Natural killer cell (primary cell): ENCODE results near the gene CFAP251. TPM values are rescaled to one million over a fixed set of nuclear protein-coding genes. Genes with fewer than 3 reads are reported as not detected.

ENCODE experiments used
- ATAC-seq, 3 donors: fragments of 150-1000 bp in 2 of 3; fragments of 200-7000 bp in 1 of 3; cut with Tn5 transposase; 1 replicate in 1 of 3; 2 replicates in 2 of 3; pipeline ENCODE4 v1.10.0; 2021; ENCODE audit warnings: mild to moderate bottlenecking in 2 of 3, moderate library complexity in 2 of 3
- DNase-seq, 2 donors: peaks; one replicate each; pipeline versions ENCODE4 v3.0.0 to v3.0.0-alpha.2; 2013 to 2021; ENCODE audit warnings: mixed read lengths in 1 of 2
- H3K27ac ChIP-seq: one replicate; pipeline ENCODE4 v1.5.1; 2013; ENCODE audit warnings: mild to moderate bottlenecking, low read length
- H3K27me3 ChIP-seq: one replicate; pipeline ENCODE4 v1.6.1; 2013; ENCODE audit warnings: low read length; ENCODE audit not compliant: control insufficient read depth, insufficient read depth
- H3K36me3 ChIP-seq: one replicate; pipeline ENCODE4 v1.6.1; 2013; ENCODE audit warnings: low read length; ENCODE audit not compliant: control insufficient read depth, insufficient read depth
- H3K4me1 ChIP-seq: one replicate; pipeline ENCODE4 v1.6.1; 2013; ENCODE audit warnings: low read length; ENCODE audit not compliant: control insufficient read depth, insufficient read depth
- H3K4me3 ChIP-seq: one replicate; pipeline ENCODE4 v1.5.1; 2013; ENCODE audit warnings: low read length
- H3K9me3 ChIP-seq: one replicate; pipeline ENCODE4 v1.6.1; 2013; ENCODE audit warnings: low read length; ENCODE audit not compliant: control insufficient read depth, insufficient read depth
- H3K27ac Mint-ChIP-seq, 2 donors: one replicate each; pipeline ENCODE4 v1.8.0; 2022; ENCODE audit warnings: mild to moderate bottlenecking in 2 of 2, mixed read lengths in 2 of 2, moderate library complexity in 1 of 2
- H3K27me3 Mint-ChIP-seq, 2 donors: one replicate each; pipeline ENCODE4 v1.8.0; 2022; ENCODE audit warnings: low read depth in 2 of 2, mixed read lengths in 2 of 2
- H3K36me3 Mint-ChIP-seq: one replicate; pipeline ENCODE4 v1.8.0; 2022; ENCODE audit warnings: mixed read lengths
- H3K4me1 Mint-ChIP-seq, 2 donors: one replicate each; pipeline ENCODE4 v1.8.0; 2022; ENCODE audit warnings: mixed read lengths in 2 of 2
- H3K4me3 Mint-ChIP-seq: one replicate; pipeline ENCODE4 v1.8.0; 2022; ENCODE audit warnings: mild to moderate bottlenecking, moderate library complexity, mixed read lengths
- H3K9me3 Mint-ChIP-seq, 2 donors: one replicate each; pipeline ENCODE4 v1.8.0; 2022; ENCODE audit warnings: mixed read lengths in 2 of 2
- CTCF ChIP-seq: fragments of 200-600 bp; IDR thresholded peaks from one replicate; pipeline ENCODE4 v1.8.0; 2022; ENCODE audit warnings: antibody characterized with exemption
- WGBS: methylation state at CpG from one replicate; pipeline ENCODE4 v1.1.7; 2013; ENCODE audit warnings: missing lambda C conversion rate; ENCODE audit not compliant: insufficient coverage; 5-methylcytosine and 5-hydroxymethylcytosine counted together
- intact Hi-C: fragments of 100-400 bp; cut with micrococcal nuclease; formaldehyde crosslinking; loops from one replicate; pipeline ENCODE4 v1.14.2; 2022
- total RNA-seq, 4 donors: library from RNA; stranded (reverse); fragments of 120-200 nt in 1 of 4; gene quantifications; one replicate each; pipeline versions ENCODE4 v1.2.3 to v1.2.4, GENCODE V29; 2013 to 2022

Gene CFAP251
- total RNA-seq, 3 donors from 2014 or later (not counting 1 experiment from before 2014, with no cell fraction given): 0.59 to 0.80 (median 0.59) TPM

- TF ChIP-seq CTCF: no peak
- intact Hi-C loops: no loop called here
- 89% methylated on average over 5 of the region's 5 CpGs for WGBS
- H3K4me3 Mint-ChIP-seq: no peak overlapping the region
- Histone ChIP-seq H3K4me3 (no peak overlapping the region), H3K9me3 (no peaks in the 10 kb centered on the region), H3K27ac (no peak overlapping the region), H3K27me3 (no peaks in the 10 kb centered on the region), H3K4me1 (peaks cover 13% of the 10 kb centered on the region), H3K36me3 (peaks cover 16% of the 10 kb centered on the region)
- peaks cover 9 to 12% of the 10 kb centered on the region in 2 donors for H3K4me1 Mint-ChIP-seq
- no peak for ATAC-seq
- H3K27ac Mint-ChIP-seq: peak overlapping the region in 1 of 2 donors; percentile 91
- DNase-seq: no peak
- H3K9me3 Mint-ChIP-seq: no peaks in the 10 kb centered on the region
- no peaks in the 10 kb centered on the region for H3K27me3 Mint-ChIP-seq
- H3K36me3 Mint-ChIP-seq: peaks cover 5% of the 10 kb centered on the region
Observed at GRCh38 chr12:121915841-121916321, 2.5 kb upstream of the CFAP251 start.

- H3K27me3 ChIP-seq: no peaks in the 10 kb centered on the region
- intact Hi-C loops: no loop called here
- no peaks in the 10 kb centered on the region for H3K9me3 ChIP-seq
- ATAC-seq (no peak), DNase-seq (peak in 1 of 2 donors; percentile 23)
- Mint-ChIP-seq H3K9me3 (no peaks in the 10 kb centered on the region), H3K27me3 (no peaks in the 10 kb centered on the region), H3K4me1 (peaks cover 9 to 12% of the 10 kb centered on the region in 2 donors), H3K4me3 (no peak overlapping the region), H3K27ac (peak overlapping the region; percentile 88 to 91), H3K36me3 (no peaks in the 10 kb centered on the region)
- 74% methylated on average over 7 of the region's 7 CpGs for WGBS
- no peak for TF ChIP-seq CTCF
- H3K36me3 ChIP-seq: peaks cover 14% of the 10 kb centered on the region
- H3K27ac ChIP-seq: no peak overlapping the region
- no peak overlapping the region for H3K4me3 ChIP-seq
- peaks cover 13% of the 10 kb centered on the region for H3K4me1 ChIP-seq
Observed at GRCh38 chr12:121916719-121917118, 1.7 kb upstream of the CFAP251 start.

GRCh38 chr12:121918679-121919038, 267 bp downstream of the CFAP251 start:
- no peak for TF ChIP-seq CTCF

GRCh38 chr12:121921066-121921465, 2.7 kb downstream of the CFAP251 start:
- peaks cover 9 to 12% of the 10 kb centered on the region in 2 donors for H3K4me1 Mint-ChIP-seq
- H3K36me3 ChIP-seq: no peaks in the 10 kb centered on the region
- H3K9me3 ChIP-seq: no peaks in the 10 kb centered on the region
- no peak overlapping the region for H3K4me3 ChIP-seq
- ATAC-seq (no peak), DNase-seq (no peak)
- no peaks in the 10 kb centered on the region for H3K36me3 Mint-ChIP-seq
- no peak for TF ChIP-seq CTCF
- H3K27ac ChIP-seq: no peak overlapping the region
- no peaks in the 10 kb centered on the region for H3K9me3 Mint-ChIP-seq
- H3K27ac Mint-ChIP-seq: no peak overlapping the region
- no peak overlapping the region for H3K4me3 Mint-ChIP-seq
- 88% methylated on average over 1 of the region's 2 CpGs for WGBS
- H3K27me3 Mint-ChIP-seq: peaks cover 0 to 4% of the 10 kb centered on the region in 2 donors
- H3K4me1 ChIP-seq: peaks cover 13% of the 10 kb centered on the region
- intact Hi-C loops: no loop called here
- no peaks in the 10 kb centered on the region for H3K27me3 ChIP-seq

More at GRCh38 chr12:121918679-121919038, 267 bp downstream of the CFAP251 start:
- peak overlapping the region; percentile 88 to 91 for H3K27ac Mint-ChIP-seq
- Histone ChIP-seq H3K4me1 (peaks cover 13% of the 10 kb centered on the region), H3K27ac (peak overlapping the region; percentile 28), H3K4me3 (no peak overlapping the region), H3K27me3 (no peaks in the 10 kb centered on the region), H3K9me3 (no peaks in the 10 kb centered on the region), H3K36me3 (peaks cover 8% of the 10 kb centered on the region)
- 35% methylated on average over 22 of the region's 22 CpGs for WGBS
- no peaks in the 10 kb centered on the region for H3K9me3 Mint-ChIP-seq
- H3K4me1 Mint-ChIP-seq: peaks cover 9 to 12% of the 10 kb centered on the region in 2 donors
- DNase-seq (no peak), ATAC-seq (peak in 1 of 3 donors; percentile 5)
- intact Hi-C loops: loop anchor here (1.0 kb wide), 1 partner anchor 30 kb away; the partner anchor contains the start of gene PSMD9
- H3K27me3 Mint-ChIP-seq: peaks cover 0 to 2% of the 10 kb centered on the region in 2 donors
- H3K4me3 Mint-ChIP-seq: peak overlapping the region; percentile 88
- no peaks in the 10 kb centered on the region for H3K36me3 Mint-ChIP-seq
